Measurements from ENCODE around the gene DNER. TPM values are rescaled to one million over a fixed set of nuclear protein-coding genes. Genes with fewer than 3 reads are reported as not detected.
"Not testable (repeated sequence)": the region's sequence is repeated elsewhere in the genome, so short reads cannot be mapped to it uniquely, and the experiment has no call there.

DNER gene
- total and polyA plus RNA-seq, 2 of the 4 experiments (the other 2 are of a cell fraction), result under 0.01 to 0.14 TPM

GRCh38 chr2:229761663-229762062, 47.3 kb upstream of the DNER start:
- Histone ChIP-seq H3K27me3 (ENCODE audit: control insufficient read depth, insufficient read depth, low read length) (no peaks in the 10 kb centered on the region), H3K4ac (ENCODE audit: low read depth, low read length) (no peak overlapping the region), H3K9ac (ENCODE audit: low read depth, low read length) (no peak overlapping the region), H4K8ac (ENCODE audit: low read depth in 2 of 2, low read length in 2 of 2) (no peak overlapping the region), H3K27ac (ENCODE audit: insufficient read depth, low read length) (no peak overlapping the region), H2BK15ac (ENCODE audit: low read depth, low read length) (no peak overlapping the region), H2BK5ac (ENCODE audit: low read depth, low read length, poor library complexity, severe bottlenecking) (no peak overlapping the region), H3K56ac (ENCODE audit: extremely low read depth, insufficient read depth, low read length) (no peak overlapping the region), H2BK20ac (ENCODE audit: low read depth, low read length) (no peak overlapping the region), H2AK9ac (replicated peaks; ENCODE audit: low read depth, low read length, poor library complexity) (no peak overlapping the region), H4K91ac (ENCODE audit: insufficient read depth, low read depth, low read length) (no peak overlapping the region), H4K20me1 (ENCODE audit: insufficient read depth, low read length) (no peaks in the 10 kb centered on the region), H3K4me3 (ENCODE audit: insufficient read depth, low read depth, low read length) (no peak overlapping the region), H2AK5ac (ENCODE audit: low read depth, low read length) (no peak overlapping the region), H3K9me1 (ENCODE audit: insufficient read depth, low read length) (0 out of 2 replicates have a peak, but pooled peaks cover 2% of the 10 kb centered on the region), H4K5ac (ENCODE audit: low read depth, low read length) (no peak overlapping the region), H3K23ac (ENCODE audit: low read depth, low read length) (no peak overlapping the region), H3K4me1 (ENCODE audit: control insufficient read depth, insufficient read depth, low read length) (no peaks in the 10 kb centered on the region), H2AFZ (replicated peaks; ENCODE audit: low read length, poor library complexity) (no peak overlapping the region), H3K14ac (replicated peaks; ENCODE audit: low read depth, low read length) (no peak overlapping the region), H2BK120ac (ENCODE audit: low read depth, low read length) (no peak overlapping the region), H3K18ac (ENCODE audit: low read depth, low read length) (no peak overlapping the region), H3K36me3 (ENCODE audit: control insufficient read depth, insufficient read depth, low read length) (peaks cover 13% of the 10 kb centered on the region), H3K79me1 (ENCODE audit: low read depth in 1 of 2, low read length in 2 of 2) (no peaks in the 10 kb centered on the region), H3K9me3 (ENCODE audit: control insufficient read depth, insufficient read depth, low read length) (no peaks in the 10 kb centered on the region), H3K4me2 (ENCODE audit: low read depth, low read length) (no peak overlapping the region)
- no peak for DNase-seq
- in situ Hi-C loops (cut with MboI; ENCODE audit: low sequenced_read_pairs), result no loop called here
- dilution Hi-C loops (cut with HindIII; ENCODE audit: low sequenced_read_pairs, unreplicated experiment), result no loop called here
- intact Hi-C loops (cut with micrococcal nuclease), result no loop called here
- POLR2A ChIA-PET (ENCODE audit: unreplicated experiment), result no interaction called here
- CTCF ChIA-PET, result no interaction called here
- TF ChIP-seq BHLHE40 (IDR thresholded peaks at IDR 0.05; ENCODE audit: low read depth, low read length) (no peak), RAD21 (IDR thresholded peaks at IDR 0.05; ENCODE audit: low read length) (no peak), CTCF (conservative IDR thresholded peaks at IDR 0.05; ENCODE audit: low read depth, low read length) (no peak), RFX5 (IDR thresholded peaks at IDR 0.05; ENCODE audit: low read depth, low read length) (no peak), MAZ (IDR thresholded peaks at IDR 0.05; ENCODE audit: borderline replicate concordance, low read depth, low read length) (no peak)
- BruUV-seq (replicated peaks), result no TSS peak
- ATAC-seq (ENCODE audit: low read depth), result no peak
- WGBS, 2 experiments (ENCODE audit: extremely low coverage in 2 of 2, insufficient read length in 1 of 2), result no CpG with 5 or more reads among the region's 1 CpG

GRCh38 chr2:229757462-229757861, 43.1 kb upstream of the DNER start:
- H3K4ac ChIP-seq (ENCODE audit: low read depth, low read length); H2BK5ac ChIP-seq (ENCODE audit: low read depth, low read length, poor library complexity, severe bottlenecking); BruUV-seq (replicated peaks); H3K14ac ChIP-seq (replicated peaks; ENCODE audit: low read depth, low read length); H2AFZ ChIP-seq (replicated peaks; ENCODE audit: low read length, poor library complexity); in situ Hi-C loops (cut with MboI; ENCODE audit: low sequenced_read_pairs); H3K27me3 ChIP-seq (ENCODE audit: control insufficient read depth, insufficient read depth, low read length); H4K91ac ChIP-seq (ENCODE audit: insufficient read depth, low read depth, low read length); H4K8ac ChIP-seq (ENCODE audit: low read depth in 2 of 2, low read length in 2 of 2); H3K9me1 ChIP-seq (ENCODE audit: insufficient read depth, low read length); ATAC-seq (ENCODE audit: low read depth); H2AK5ac ChIP-seq (ENCODE audit: low read depth, low read length); H3K36me3 ChIP-seq (ENCODE audit: control insufficient read depth, insufficient read depth, low read length); H2BK20ac ChIP-seq (ENCODE audit: low read depth, low read length); H3K27ac ChIP-seq (ENCODE audit: insufficient read depth, low read length); DNase-seq; H2BK15ac ChIP-seq (ENCODE audit: low read depth, low read length); intact Hi-C loops (cut with micrococcal nuclease); H3K9ac ChIP-seq (ENCODE audit: low read depth, low read length); H3K18ac ChIP-seq (ENCODE audit: low read depth, low read length); H3K4me2 ChIP-seq (ENCODE audit: low read depth, low read length); H3K79me1 ChIP-seq (ENCODE audit: low read depth in 1 of 2, low read length in 2 of 2); H3K4me3 ChIP-seq (ENCODE audit: insufficient read depth, low read depth, low read length); H4K5ac ChIP-seq (ENCODE audit: low read depth, low read length); POLR2A ChIA-PET (ENCODE audit: unreplicated experiment); H4K20me1 ChIP-seq (ENCODE audit: insufficient read depth, low read length); H3K9me3 ChIP-seq (ENCODE audit: control insufficient read depth, insufficient read depth, low read length); H3K56ac ChIP-seq (ENCODE audit: extremely low read depth, insufficient read depth, low read length); H2BK120ac ChIP-seq (ENCODE audit: low read depth, low read length); H3K23ac ChIP-seq (ENCODE audit: low read depth, low read length); H3K4me1 ChIP-seq (ENCODE audit: control insufficient read depth, insufficient read depth, low read length); H2AK9ac ChIP-seq (replicated peaks; ENCODE audit: low read depth, low read length, poor library complexity); dilution Hi-C loops (cut with HindIII; ENCODE audit: low sequenced_read_pairs, unreplicated experiment): not testable (repeated sequence)
- CTCF ChIA-PET, result interaction anchor here (1.2 kb wide), 1 partner anchor 24 kb away, joined by 3 read pairs; no protein-coding TSS in a partner anchor
- no CpG with 5 or more reads among the region's 10 CpGs for WGBS, 2 experiments (ENCODE audit: extremely low coverage in 2 of 2, insufficient read length in 1 of 2)

Data from IMR-90 (cell line).